GM23338 (cell line): Measurements from ENCODE around the gene NKAIN2. TPM values are rescaled to one million over a fixed set of nuclear protein-coding genes. Genes with fewer than 3 reads are reported as not detected.

ENCODE experiments used
- ATAC-seq: fragments of 200-7000 bp; cut with Tn5 transposase; 3 replicates; pipeline ENCODE4 v1.9.1; 2020
- DNase-seq: peaks from one replicate; pipeline ENCODE4 v3.0.0-alpha.2; 2015; ENCODE audit warnings: low spot score
- H2AFZ ChIP-seq: fragments of 200-600 bp; sonication (generic); 2 replicates; pipeline ENCODE4 v1.8.0; 2016; ENCODE audit warnings: antibody characterized with exemption, mild to moderate bottlenecking, moderate library complexity
- H3F3A ChIP-seq: fragments of 200-600 bp; sonication (generic); replicated peaks from 2 replicates; pipeline ENCODE4 v1.8.0; 2017; ENCODE audit warnings: antibody characterized with exemption, mixed run types, low read depth
- H3K27ac ChIP-seq: fragments of 200-600 bp; sonication (generic); 2 replicates; pipeline ENCODE4 v1.6.1; 2016; ENCODE audit warnings: low read depth
- H3K27me3 ChIP-seq: fragments of 200-600 bp; sonication (generic); 2 replicates; pipeline ENCODE4 v1.8.0; 2016; ENCODE audit warnings: mild to moderate bottlenecking, mixed run types, moderate library complexity; ENCODE audit not compliant: insufficient read depth
- H3K36me3 ChIP-seq: fragments of 200-600 bp; sonication (generic); 2 replicates; pipeline ENCODE4 v1.8.0; 2016; ENCODE audit warnings: mild to moderate bottlenecking; ENCODE audit not compliant: insufficient read depth
- H3K4me1 ChIP-seq: fragments of 200-600 bp; sonication (generic); 2 replicates; pipeline ENCODE4 v1.8.0; 2016; ENCODE audit warnings: mild to moderate bottlenecking, moderate library complexity; ENCODE audit not compliant: insufficient read depth
- H3K4me2 ChIP-seq: fragments of 200-600 bp; sonication (generic); 2 replicates; pipeline ENCODE4 v1.7.1; 2017; ENCODE audit warnings: mixed run types
- H3K4me3 ChIP-seq: fragments of 200-600 bp; sonication (generic); 2 replicates; pipeline ENCODE4 v1.6.1; 2016; ENCODE audit warnings: mixed run types
- H3K79me2 ChIP-seq: fragments of 200-600 bp; sonication (generic); replicated peaks from 2 replicates; pipeline ENCODE4 v1.8.0; 2017; ENCODE audit warnings: mild to moderate bottlenecking; ENCODE audit not compliant: insufficient read depth
- H3K9me2 ChIP-seq: fragments of 200-600 bp; sonication (generic); 2 replicates; pipeline ENCODE4 v1.8.0; 2017; ENCODE audit not compliant: insufficient read depth
- H4K20me1 ChIP-seq: fragments of 200-600 bp; sonication (generic); replicated peaks from 2 replicates; pipeline ENCODE4 v1.8.0; 2017; ENCODE audit warnings: mild to moderate bottlenecking; ENCODE audit not compliant: insufficient read depth
- H3K27ac Mint-ChIP-seq: 2 replicates; pipeline ENCODE4 v1.8.0; 2020; ENCODE audit warnings: inconsistent platforms, mild to moderate bottlenecking, moderate library complexity, mixed read lengths
- H3K27me3 Mint-ChIP-seq: 3 replicates; pipeline ENCODE4 v1.8.0; 2022; ENCODE audit warnings: low read depth, mild to moderate bottlenecking, moderate library complexity, mixed read lengths, inconsistent platforms; ENCODE audit not compliant: insufficient read depth, poor library complexity
- H3K36me3 Mint-ChIP-seq: 3 replicates; pipeline ENCODE4 v1.8.0; 2021; ENCODE audit warnings: low read depth, mild to moderate bottlenecking, inconsistent platforms, moderate library complexity, mixed read lengths
- H3K4me1 Mint-ChIP-seq: 3 replicates; pipeline ENCODE4 v1.8.0; 2020; ENCODE audit warnings: mild to moderate bottlenecking, inconsistent platforms, mixed read lengths
- H3K4me3 Mint-ChIP-seq: 3 replicates; pipeline ENCODE4 v1.8.0; 2021; ENCODE audit warnings: moderate library complexity, mild to moderate bottlenecking, inconsistent platforms, mixed read lengths
- H3K9me3 Mint-ChIP-seq: 3 replicates; pipeline ENCODE4 v1.8.0; 2020; ENCODE audit warnings: moderate library complexity, mild to moderate bottlenecking, inconsistent platforms, mixed read lengths
- EZH2phosphoT487 ChIP-seq: fragments of 200-600 bp; sonication (generic); IDR thresholded peaks from one replicate; pipeline ENCODE4 v1.8.1; 2018; ENCODE audit warnings: antibody characterized with exemption; ENCODE audit not compliant: unreplicated experiment
- REST ChIP-seq: IDR thresholded peaks from one replicate; pipeline ENCODE4 v1.6.1; 2018; ENCODE audit warnings: antibody characterized with exemption; ENCODE audit not compliant: unreplicated experiment
- STAT1 ChIP-seq: IDR thresholded peaks from one replicate; pipeline ENCODE4 v1.6.1; 2016; ENCODE audit warnings: antibody characterized with exemption; ENCODE audit not compliant: unreplicated experiment
- ZNF114 ChIP-seq: fragments of 250-450 bp; sonication (Bioruptor Pico); IDR thresholded peaks from 2 replicates; pipeline ENCODE4 v1.5.0; 2020; ENCODE audit warnings: mild to moderate bottlenecking, moderate library complexity
- ZNF462 ChIP-seq: fragments of 250-450 bp; sonication (Bioruptor Pico); IDR thresholded peaks from 2 replicates; pipeline ENCODE4 v1.5.0; 2020; ENCODE audit warnings: mild to moderate bottlenecking, moderate library complexity
- polyA plus RNA-seq: library from polyadenylated mRNA; unstranded; fragments of >200 nt; fragmentation: Nextera tagmentation; extraction: Ambion mirVana; gene quantifications from 2 replicates; pipeline ENCODE4 v1.2.1, GENCODE V29; 2016
- total RNA-seq: library from RNA; depleted of rRNA; stranded (reverse); fragments of >200 nt; shearing (Covaris generic); gene quantifications from 2 replicates; pipeline ENCODE4 v1.2.3, GENCODE V29; 2014

Gene NKAIN2
- total and polyA plus RNA-seq, 2 experiments from 2014 or later, result 0.39 to 1.1 TPM

GRCh38 chr6:124719913-124720312 is 916.2 kb downstream of the NKAIN2 start (continued):
- TF ChIP-seq ZNF462 (CRISPR knock-in tag) (no peak), EZH2phosphoT487 (no peak)

GRCh38 chr6:124721331-124721730 is 917.7 kb downstream of the NKAIN2 start:
- no peak overlapping the region for H3K27ac ChIP-seq
- no peaks in the 10 kb centered on the region for H3K4me1 ChIP-seq
- H3K9me3 Mint-ChIP-seq, result peaks cover 4% of the 10 kb centered on the region; the same call in 1 of the 3 replicates

More at GRCh38 chr6:124721331-124721730, 917.7 kb downstream of the NKAIN2 start:
- Histone ChIP-seq H3K4me3 (no peak overlapping the region), H4K20me1 (no peaks in the 10 kb centered on the region), H3K27me3 (no peaks in the 10 kb centered on the region), H3F3A (no peaks in the 10 kb centered on the region), H3K4me2 (no peak overlapping the region), H3K79me2 (no peaks in the 10 kb centered on the region), H3K9me2 (no peaks in the 10 kb centered on the region), H3K36me3 (no peaks in the 10 kb centered on the region), H2AFZ (no peak overlapping the region)
- no peak for DNase-seq
- Mint-ChIP-seq H3K27me3 (no peaks in the 10 kb centered on the region), H3K27ac (no peak overlapping the region), H3K4me1 (peaks cover 3% of the 10 kb centered on the region; the same call in 1 of the 3 replicates), H3K36me3 (peaks cover 4% of the 10 kb centered on the region; the same call in 2 of the 3 replicates), H3K4me3 (no peak overlapping the region)
- ATAC-seq, result no peak
- TF ChIP-seq REST (no peak), STAT1 (no peak), ZNF114 (CRISPR knock-in tag) (no peak)
